C4-2B (cell line): Measurements from ENCODE around the gene SHISAL1.

Source experiments
- H3K27ac ChIP-seq: fragments of 450-650 bp; 2 replicates; pipeline ENCODE4 v1.5.1; 2017
- ZFX ChIP-seq: fragments of 450-650 bp; IDR thresholded peaks from 2 replicates; pipeline ENCODE4 v1.6.1; 2017
- TF ChIP-seq, protein P1 (sequence below): fragments of 450-650 bp; conservative IDR thresholded peaks from 2 replicates; pipeline ENCODE4 v1.5.1; 2017; ENCODE audit warnings: mild to moderate bottlenecking

The SHISAL1 gene

DNA sequence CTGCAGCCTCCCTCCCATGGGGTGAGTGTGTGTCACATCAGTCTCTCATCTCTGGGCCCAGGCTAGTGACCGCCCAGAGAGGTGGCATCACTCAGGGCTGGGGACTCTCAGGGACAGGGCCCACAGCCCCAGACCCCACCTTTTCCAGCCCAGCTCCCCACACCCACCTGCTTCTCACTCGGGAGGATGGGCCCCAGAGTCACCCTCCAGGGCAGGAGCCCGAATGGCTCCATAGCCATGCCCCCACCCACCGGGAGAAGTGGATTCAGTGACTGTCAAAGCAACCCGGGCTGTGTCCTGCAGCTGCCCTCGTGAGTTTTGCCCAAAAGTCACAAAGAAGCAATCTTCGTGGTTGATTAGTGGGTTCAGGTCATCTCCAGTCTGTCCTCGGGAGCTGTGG lies 106.1 kb downstream of the SHISAL1 start:
- TF ChIP-seq, protein P1, sequence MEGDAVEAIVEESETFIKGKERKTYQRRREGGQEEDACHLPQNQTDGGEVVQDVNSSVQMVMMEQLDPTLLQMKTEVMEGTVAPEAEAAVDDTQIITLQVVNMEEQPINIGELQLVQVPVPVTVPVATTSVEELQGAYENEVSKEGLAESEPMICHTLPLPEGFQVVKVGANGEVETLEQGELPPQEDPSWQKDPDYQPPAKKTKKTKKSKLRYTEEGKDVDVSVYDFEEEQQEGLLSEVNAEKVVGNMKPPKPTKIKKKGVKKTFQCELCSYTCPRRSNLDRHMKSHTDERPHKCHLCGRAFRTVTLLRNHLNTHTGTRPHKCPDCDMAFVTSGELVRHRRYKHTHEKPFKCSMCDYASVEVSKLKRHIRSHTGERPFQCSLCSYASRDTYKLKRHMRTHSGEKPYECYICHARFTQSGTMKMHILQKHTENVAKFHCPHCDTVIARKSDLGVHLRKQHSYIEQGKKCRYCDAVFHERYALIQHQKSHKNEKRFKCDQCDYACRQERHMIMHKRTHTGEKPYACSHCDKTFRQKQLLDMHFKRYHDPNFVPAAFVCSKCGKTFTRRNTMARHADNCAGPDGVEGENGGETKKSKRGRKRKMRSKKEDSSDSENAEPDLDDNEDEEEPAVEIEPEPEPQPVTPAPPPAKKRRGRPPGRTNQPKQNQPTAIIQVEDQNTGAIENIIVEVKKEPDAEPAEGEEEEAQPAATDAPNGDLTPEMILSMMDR = no peak
- no peak for TF ChIP-seq ZFX
- H3K27ac ChIP-seq = no peak overlapping the region

DNA sequence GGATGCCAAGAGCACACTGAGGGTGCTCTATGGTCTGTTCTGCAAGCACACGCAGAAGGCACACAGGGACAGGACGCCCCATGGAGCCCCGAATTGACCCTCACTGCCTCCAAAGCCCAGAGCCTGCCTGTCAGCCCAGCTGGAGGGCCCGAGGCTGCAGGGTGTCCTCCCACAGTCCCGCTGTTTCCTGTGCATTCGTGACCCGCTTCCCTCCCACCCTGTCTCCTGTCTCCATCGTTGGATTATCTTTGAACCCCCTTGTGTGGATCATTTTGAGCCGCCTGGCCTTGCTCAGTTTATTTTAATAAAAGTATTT lies 106.5 kb downstream of the SHISAL1 start:
- H3K27ac ChIP-seq = no peak overlapping the region
- TF ChIP-seq, protein P1 = no peak
- TF ChIP-seq ZFX = no peak

- H3K27ac ChIP-seq = no peak overlapping the region
Observed at GRCh38 chr22:44205516-44206329, 107.0 kb downstream of the SHISAL1 start.

GRCh38 chr22:44204739-44205515 lies 107.8 kb downstream of the SHISAL1 start:
- H3K27ac ChIP-seq = no peak overlapping the region
- TF ChIP-seq, protein P1 = no peak
- TF ChIP-seq ZFX = no peak

More at GRCh38 chr22:44205516-44206329, 107.0 kb downstream of the SHISAL1 start:
- TF ChIP-seq, protein P1 = no peak
- no peak for TF ChIP-seq ZFX

DNA sequence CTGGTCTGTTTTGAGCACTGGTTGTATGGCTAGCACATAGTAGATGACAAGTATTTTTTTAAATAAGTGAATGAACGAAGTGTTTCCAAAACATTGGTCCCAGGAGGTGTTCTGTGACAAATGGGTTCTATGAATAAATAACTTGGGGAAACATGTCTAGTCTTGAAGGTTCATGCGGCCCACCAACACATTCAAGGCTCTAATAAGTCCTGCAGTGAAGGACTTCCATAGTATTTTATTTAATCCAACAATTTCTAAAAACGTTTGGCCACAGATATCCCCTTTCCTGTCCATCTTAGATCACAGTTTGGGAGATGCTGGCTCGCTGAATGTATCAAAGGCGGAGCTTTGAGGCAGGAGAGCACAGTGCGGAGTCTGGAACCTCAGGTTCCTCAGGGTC lies 109.5 kb downstream of the SHISAL1 start:
- TF ChIP-seq, protein P1 = no peak
- TF ChIP-seq ZFX = no peak
- no peak overlapping the region for H3K27ac ChIP-seq

- TF ChIP-seq ZFX = no peak
- TF ChIP-seq, protein P1 = no peak
- H3K27ac ChIP-seq = no peak overlapping the region
Observed at GRCh38 chr22:44202261-44202789, 110.4 kb downstream of the SHISAL1 start.

DNA sequence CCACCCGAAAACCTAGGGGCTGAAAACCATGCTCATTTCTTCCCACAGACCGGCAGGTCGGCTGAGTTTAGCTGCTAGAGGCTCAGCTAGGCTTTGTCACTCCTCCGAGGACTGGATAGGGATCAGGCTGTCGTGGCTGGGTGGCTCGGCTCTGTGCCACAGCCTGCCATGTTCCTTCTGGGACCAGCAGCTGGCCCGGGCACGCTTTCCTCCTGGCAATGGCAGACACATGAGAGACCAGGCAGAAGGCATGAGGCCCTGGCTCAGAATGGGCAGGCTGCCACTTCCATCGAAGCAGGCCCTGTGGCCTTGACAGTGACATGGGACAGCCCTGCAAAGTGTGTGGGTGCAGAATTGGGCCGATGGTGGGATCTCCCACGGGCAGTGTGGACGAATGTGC lies 111.1 kb downstream of the SHISAL1 start:
- H3K27ac ChIP-seq = no peak overlapping the region
- TF ChIP-seq ZFX = no peak
- TF ChIP-seq, protein P1 = no peak
